Mucosa of rectum (tissue), 2 donors: ENCODE results near the gene NAALADL2.

Experiments used
- H3K27ac ChIP-seq, 2 donors: one replicate each; pipeline ENCODE4 v1.7.0; 2013; ENCODE audit warnings: inconsistent platforms in 2 of 2, low read depth in 2 of 2, low read length in 2 of 2
- H3K27me3 ChIP-seq, 2 donors: one replicate each; pipeline ENCODE4 v1.7.0; 2013; ENCODE audit warnings: low read length in 2 of 2; ENCODE audit not compliant: control insufficient read depth in 2 of 2, insufficient read depth in 2 of 2
- H3K36me3 ChIP-seq, 2 donors: one replicate each; pipeline ENCODE4 v1.7.0; 2013; ENCODE audit warnings: low read length in 2 of 2; ENCODE audit not compliant: control insufficient read depth in 2 of 2, insufficient read depth in 2 of 2
- H3K4me1 ChIP-seq, 2 donors: one replicate each; pipeline ENCODE4 v1.7.0; 2013; ENCODE audit warnings: low read length in 2 of 2, mild to moderate bottlenecking in 1 of 2; ENCODE audit not compliant: control insufficient read depth in 2 of 2, insufficient read depth in 2 of 2
- H3K4me3 ChIP-seq, 2 donors: one replicate each; pipeline ENCODE4 v1.7.0; 2013; ENCODE audit warnings: low read length in 2 of 2
- H3K9ac ChIP-seq, 2 donors: one replicate each; pipeline ENCODE4 v1.7.0; 2013; ENCODE audit warnings: low read length in 2 of 2, low read depth in 1 of 2, mild to moderate bottlenecking in 1 of 2
- H3K9me3 ChIP-seq, 2 donors: one replicate each; pipeline ENCODE4 v1.7.0; 2013; ENCODE audit warnings: low read length in 2 of 2; ENCODE audit not compliant: control insufficient read depth in 2 of 2
- donor health status: healthy.
- donor health status: Normal muscosa, but diverticular disease.

NAALADL2 gene

DNA sequence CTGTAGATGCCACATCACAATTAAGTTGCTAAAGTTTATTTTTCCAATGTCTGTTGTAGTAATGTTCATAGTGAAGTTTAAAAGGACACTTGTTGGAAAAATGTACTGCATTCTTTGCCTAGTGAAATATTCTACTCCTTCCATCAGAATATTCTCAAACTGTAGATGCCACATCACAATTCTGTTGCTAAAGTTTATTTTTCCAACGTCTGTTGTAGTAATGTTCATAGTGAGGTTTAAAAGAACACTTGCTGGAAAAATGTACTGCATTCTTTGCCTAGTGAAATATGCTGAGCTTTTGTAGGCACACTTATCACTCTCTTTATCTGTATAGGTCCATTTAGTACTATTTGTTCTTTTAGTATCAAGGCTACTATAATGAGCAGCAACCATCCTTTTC is 836.1 kb downstream of the NAALADL2 start:
- H3K9ac ChIP-seq: no peak overlapping the region
- H3K27ac ChIP-seq: no peak overlapping the region
- no peaks in the 10 kb centered on the region for H3K36me3 ChIP-seq
- no peaks in the 10 kb centered on the region for H3K4me1 ChIP-seq
- no peaks in the 10 kb centered on the region for H3K9me3 ChIP-seq
- no peaks in the 10 kb centered on the region for H3K27me3 ChIP-seq
- no peak overlapping the region for H3K4me3 ChIP-seq

DNA sequence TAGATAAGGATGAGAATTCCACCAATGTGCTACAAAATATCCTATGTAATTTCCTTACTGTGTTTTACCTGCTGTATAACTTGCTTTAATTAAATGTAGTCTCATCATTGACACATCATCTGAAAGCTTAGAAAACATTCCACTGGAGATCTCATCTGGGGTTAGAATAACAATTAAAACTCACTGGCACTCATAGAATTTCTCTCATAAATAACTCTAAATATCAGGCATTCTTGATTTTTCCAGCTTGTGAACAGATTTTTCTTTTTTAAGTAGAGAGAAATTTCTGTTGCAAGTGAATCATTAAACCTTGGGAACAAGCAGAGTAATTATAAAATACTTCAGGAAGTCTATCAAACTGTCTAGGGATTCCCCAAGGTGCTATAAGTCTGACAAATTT is 843.8 kb downstream of the NAALADL2 start:
- H3K27ac ChIP-seq: no peak overlapping the region
- no peak overlapping the region for H3K9ac ChIP-seq
- no peak overlapping the region for H3K4me3 ChIP-seq
- H3K4me1 ChIP-seq: peaks cover 0 to 3% of the 10 kb centered on the region in 2 donors
- no peaks in the 10 kb centered on the region for H3K27me3 ChIP-seq
- H3K36me3 ChIP-seq: no peaks in the 10 kb centered on the region
- H3K9me3 ChIP-seq: no peaks in the 10 kb centered on the region

DNA sequence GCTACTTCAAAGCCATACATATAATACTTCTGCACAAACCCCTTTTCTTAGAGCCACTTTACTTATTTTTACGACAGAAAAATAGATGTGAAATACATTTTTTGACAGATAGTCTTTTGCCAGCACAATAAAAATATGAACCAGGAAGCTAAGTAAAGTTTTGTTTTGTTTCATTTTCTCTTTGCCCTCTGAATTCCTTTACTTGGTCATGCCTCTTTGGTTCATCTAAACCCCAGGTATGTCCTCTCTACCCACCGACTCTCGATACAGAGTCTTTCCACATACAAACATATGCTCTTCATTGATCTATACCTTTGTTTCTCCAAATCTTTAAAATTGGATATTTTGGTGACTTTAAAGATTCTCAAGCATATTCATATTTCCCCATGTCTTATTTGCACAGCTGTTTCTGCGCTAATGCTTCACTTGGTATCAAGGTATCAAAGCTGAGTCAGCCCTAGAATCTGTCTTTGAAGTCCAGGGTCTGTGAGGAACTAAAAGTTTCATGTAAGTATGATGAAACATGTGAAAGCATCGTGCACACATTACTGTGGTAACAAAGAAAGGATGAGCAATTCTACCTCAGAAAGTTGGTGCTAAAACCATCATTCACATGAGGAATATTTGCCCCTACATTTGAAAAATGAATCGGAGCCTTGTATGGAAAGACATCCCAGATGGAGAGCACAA is 845.4 kb downstream of the NAALADL2 start:
- H3K9me3 ChIP-seq: no peaks in the 10 kb centered on the region
- H3K9ac ChIP-seq: no peak overlapping the region

DNA sequence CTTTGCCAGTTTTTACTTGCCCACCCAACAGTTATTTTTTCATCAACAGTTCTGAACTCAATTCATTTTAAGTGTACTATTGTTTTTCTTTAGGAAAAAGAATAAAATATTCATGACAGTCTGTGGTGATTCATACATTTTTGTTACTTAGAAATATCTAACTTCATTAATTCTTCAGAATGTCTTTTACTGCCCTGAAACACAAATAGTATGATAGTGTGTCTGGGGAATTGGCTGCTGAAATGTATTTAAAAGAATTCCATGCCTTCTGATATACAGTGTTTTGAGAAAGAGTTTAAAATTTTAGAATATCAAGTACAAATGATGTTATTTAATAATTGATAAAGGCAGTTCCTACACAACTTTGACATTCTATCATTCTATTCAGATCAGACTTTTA is 854.1 kb downstream of the NAALADL2 start:
- no peaks in the 10 kb centered on the region for H3K4me1 ChIP-seq
- no peak overlapping the region for H3K27ac ChIP-seq
- no peak overlapping the region for H3K4me3 ChIP-seq
- H3K36me3 ChIP-seq: no peaks in the 10 kb centered on the region
- no peaks in the 10 kb centered on the region for H3K27me3 ChIP-seq
- no peaks in the 10 kb centered on the region for H3K9me3 ChIP-seq
- no peak overlapping the region for H3K9ac ChIP-seq

More for the DNA sequence above, 845.4 kb downstream of the NAALADL2 start:
- H3K4me3 ChIP-seq: no peak overlapping the region
- H3K36me3 ChIP-seq: no peaks in the 10 kb centered on the region
- H3K4me1 ChIP-seq: peaks cover 0 to 3% of the 10 kb centered on the region in 2 donors
- H3K27me3 ChIP-seq: no peaks in the 10 kb centered on the region
- no peak overlapping the region for H3K27ac ChIP-seq

DNA sequence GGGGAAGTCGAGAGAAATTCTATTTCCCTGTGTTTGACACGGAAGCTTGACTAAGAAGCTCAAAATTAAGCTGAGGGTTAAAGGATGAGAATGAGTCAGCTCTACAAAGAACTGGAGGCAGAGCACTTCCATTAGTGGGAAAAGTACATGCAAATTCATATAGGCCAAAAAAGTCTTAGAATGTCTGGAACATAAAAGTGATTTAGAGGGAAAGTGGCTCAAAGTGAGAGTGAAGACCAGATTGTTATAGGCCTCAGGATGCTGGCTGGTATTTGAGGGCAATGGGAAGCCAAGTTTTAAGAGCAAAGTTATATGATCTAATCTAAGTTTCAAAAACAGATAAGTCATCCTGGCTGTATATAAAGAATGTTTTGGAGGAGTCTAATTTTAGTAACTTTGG is 857.3 kb downstream of the NAALADL2 start:
- Histone ChIP-seq H3K27ac (no peak overlapping the region), H3K9ac (no peak overlapping the region), H3K4me1 (no peaks in the 10 kb centered on the region), H3K9me3 (no peaks in the 10 kb centered on the region), H3K36me3 (no peaks in the 10 kb centered on the region), H3K4me3 (no peak overlapping the region), H3K27me3 (no peaks in the 10 kb centered on the region)

DNA sequence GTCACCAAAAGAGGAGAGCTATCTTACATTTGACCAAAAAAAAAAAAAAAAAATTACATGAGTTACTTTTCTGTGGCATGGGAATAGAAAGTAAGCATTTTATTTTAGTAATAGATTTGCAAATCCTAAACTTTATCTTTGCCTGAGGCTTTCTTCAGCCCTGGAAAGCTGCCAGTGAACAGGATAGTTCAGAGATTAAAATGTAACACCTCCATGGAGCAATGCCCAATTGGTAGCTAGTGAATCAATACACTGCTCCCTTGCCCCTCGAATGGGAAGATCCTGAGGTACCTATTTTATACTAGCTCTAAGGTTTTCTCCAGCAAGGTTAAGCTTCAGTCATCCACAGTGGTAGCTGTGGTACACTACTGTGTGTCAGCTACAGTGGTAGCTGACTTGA is 867.1 kb downstream of the NAALADL2 start:
- H3K9me3 ChIP-seq: no peaks in the 10 kb centered on the region
- no peak overlapping the region for H3K9ac ChIP-seq
- no peaks in the 10 kb centered on the region for H3K4me1 ChIP-seq
- H3K4me3 ChIP-seq: no peak overlapping the region
- H3K27ac ChIP-seq: no peak overlapping the region
- no peaks in the 10 kb centered on the region for H3K36me3 ChIP-seq
- no peaks in the 10 kb centered on the region for H3K27me3 ChIP-seq

DNA sequence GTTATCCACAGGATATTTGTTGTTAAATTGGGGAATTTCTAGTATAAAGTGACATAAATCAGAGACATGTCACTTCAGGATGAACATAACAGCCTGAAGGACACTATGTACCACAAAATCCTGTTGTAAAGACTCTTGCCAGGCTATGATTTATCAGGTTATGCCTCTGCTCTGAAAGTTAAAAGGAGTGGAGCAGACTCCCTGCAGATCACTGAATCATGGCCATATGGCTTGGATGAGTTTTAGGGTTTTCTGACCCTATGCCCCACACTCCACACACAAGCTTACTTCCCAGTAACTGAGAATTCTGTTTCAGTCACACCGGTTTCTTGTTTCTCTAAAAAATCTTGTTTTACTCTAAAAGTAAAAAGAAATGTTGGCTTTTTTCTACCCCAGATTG is 869.4 kb downstream of the NAALADL2 start:
- Histone ChIP-seq H3K9me3 (no peaks in the 10 kb centered on the region), H3K27me3 (no peaks in the 10 kb centered on the region), H3K9ac (no peak overlapping the region), H3K4me1 (no peaks in the 10 kb centered on the region), H3K27ac (no peak overlapping the region), H3K36me3 (no peaks in the 10 kb centered on the region), H3K4me3 (no peak overlapping the region)

DNA sequence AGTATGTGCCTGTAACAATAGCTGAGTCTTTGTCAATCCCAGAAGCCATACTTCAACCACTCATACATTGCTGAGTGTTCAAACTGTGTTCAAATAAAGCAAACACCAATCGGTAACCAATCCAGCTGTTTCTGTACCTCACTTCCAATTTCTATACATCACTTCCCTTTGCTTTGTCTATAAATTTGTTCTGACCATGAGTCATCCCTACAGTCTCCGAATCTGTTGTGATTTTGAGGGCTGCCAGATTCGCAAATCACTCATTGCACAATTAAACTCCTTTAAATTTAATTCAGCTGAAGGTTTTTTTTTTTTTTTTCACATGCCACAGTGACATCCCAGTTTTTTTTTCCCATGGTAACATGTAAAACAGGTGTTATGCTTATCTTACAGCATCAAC is 870.3 kb downstream of the NAALADL2 start:
- H3K36me3 ChIP-seq: no peaks in the 10 kb centered on the region
- no peaks in the 10 kb centered on the region for H3K27me3 ChIP-seq
- H3K9ac ChIP-seq: no peak overlapping the region
- no peaks in the 10 kb centered on the region for H3K4me1 ChIP-seq
- H3K4me3 ChIP-seq: no peak overlapping the region
- H3K9me3 ChIP-seq: no peaks in the 10 kb centered on the region
- no peak overlapping the region for H3K27ac ChIP-seq

DNA sequence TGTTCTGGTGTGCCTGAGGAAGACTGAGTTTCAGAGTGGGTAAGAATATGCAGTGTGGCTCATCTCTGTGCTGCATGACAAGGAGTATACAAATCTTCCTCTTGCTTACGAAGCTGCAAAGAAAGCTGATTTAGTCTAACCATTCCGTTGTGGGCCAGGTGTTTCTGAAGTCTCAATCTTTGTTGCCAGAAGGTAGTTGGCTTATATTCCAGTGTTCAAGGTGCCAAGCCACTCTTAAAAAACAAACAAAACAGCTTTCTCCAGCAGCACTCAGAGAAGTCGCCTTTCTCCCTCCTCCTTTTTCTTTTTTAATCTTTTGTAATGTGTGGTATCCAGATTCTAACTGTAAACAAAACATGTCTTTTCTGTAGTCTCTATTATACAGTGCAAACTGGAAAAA is 872.4 kb downstream of the NAALADL2 start:
- Histone ChIP-seq H3K27ac (no peak overlapping the region), H3K27me3 (no peaks in the 10 kb centered on the region), H3K4me1 (no peaks in the 10 kb centered on the region), H3K9ac (no peak overlapping the region), H3K36me3 (no peaks in the 10 kb centered on the region), H3K9me3 (no peaks in the 10 kb centered on the region), H3K4me3 (no peak overlapping the region)

DNA sequence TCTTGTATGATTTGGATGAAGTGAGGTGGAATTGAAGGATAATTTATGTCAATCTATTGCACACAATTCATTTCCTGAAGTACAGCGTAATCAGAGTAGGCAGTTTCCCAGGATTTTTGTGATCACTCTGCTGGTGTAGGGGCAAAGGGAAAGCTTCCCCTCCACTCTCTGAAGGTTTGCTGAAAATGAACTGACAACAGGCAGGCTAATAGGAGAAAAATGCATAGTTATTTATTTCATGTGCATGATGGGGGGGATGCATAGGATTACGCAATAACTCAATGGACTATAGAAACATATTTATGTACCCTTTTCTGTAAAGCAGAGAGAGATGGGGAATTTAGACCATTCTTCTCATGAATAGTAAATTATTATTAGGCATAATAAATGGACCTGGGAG is 872.9 kb downstream of the NAALADL2 start:
- no peak overlapping the region for H3K4me3 ChIP-seq
- H3K4me1 ChIP-seq: no peaks in the 10 kb centered on the region
- no peaks in the 10 kb centered on the region for H3K27me3 ChIP-seq
- no peak overlapping the region for H3K9ac ChIP-seq
- no peaks in the 10 kb centered on the region for H3K36me3 ChIP-seq
- H3K9me3 ChIP-seq: no peaks in the 10 kb centered on the region
- H3K27ac ChIP-seq: no peak overlapping the region

DNA sequence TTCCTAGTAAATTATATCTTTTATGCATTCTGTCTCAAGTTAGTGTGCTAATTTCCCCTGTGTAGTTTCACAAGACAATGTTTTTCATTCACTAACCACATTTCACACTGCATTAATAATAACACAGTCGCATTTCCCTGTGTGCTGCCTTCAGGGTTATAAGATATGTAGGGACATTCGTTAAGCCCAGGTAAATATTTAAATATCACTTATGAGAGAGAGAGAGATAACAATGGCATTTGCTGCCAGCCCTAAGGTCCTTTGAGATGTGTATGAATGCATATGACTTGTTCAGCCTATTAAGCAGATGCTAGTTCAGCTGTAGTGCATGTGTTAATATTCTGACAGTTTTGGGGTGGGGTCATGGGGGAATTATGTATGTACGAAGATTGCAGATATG is 876.7 kb downstream of the NAALADL2 start:
- Histone ChIP-seq H3K27me3 (no peaks in the 10 kb centered on the region), H3K4me1 (no peaks in the 10 kb centered on the region), H3K4me3 (no peak overlapping the region), H3K9me3 (no peaks in the 10 kb centered on the region), H3K36me3 (no peaks in the 10 kb centered on the region), H3K27ac (no peak overlapping the region), H3K9ac (no peak overlapping the region)
